Tibial nerve (tissue), 4 donors: ENCODE data around the gene CX3CR1. TPM values are rescaled to one million over a fixed set of nuclear protein-coding genes. Genes with fewer than 3 reads are reported as not detected.
"Not testable (repeated sequence)": the region's sequence is repeated elsewhere in the genome, so short reads cannot be mapped to it uniquely, and the experiment has no call there.

ENCODE experiments used
- DNase-seq, 2 donors: peaks; one replicate each; pipeline ENCODE4 v3.0.0-alpha.2; 2019; ENCODE audit warnings: low spot score in 2 of 2
- H3K27ac ChIP-seq, 4 donors: fragments of 200-600 bp; sonication (generic) in 3 of 4; one replicate each; pipeline ENCODE4 v1.5.1; 2017 to 2019; ENCODE audit warnings: mild to moderate bottlenecking in 1 of 4
- H3K27me3 ChIP-seq, 2 donors: fragments of 200-600 bp; sonication (generic) in 1 of 2; one replicate each; pipeline versions ENCODE4 v1.5.1 to v1.6.0; 2017 to 2019
- H3K36me3 ChIP-seq, 3 donors: fragments of 200-600 bp; sonication (generic); one replicate each; pipeline ENCODE4 v1.5.1; 2018 to 2019
- H3K4me1 ChIP-seq, 4 donors: fragments of 200-600 bp; sonication (generic) in 3 of 4; one replicate each; pipeline ENCODE4 v1.5.1; 2017 to 2019
- H3K4me3 ChIP-seq, 4 donors: fragments of 200-600 bp; sonication (generic) in 3 of 4; one replicate each; pipeline ENCODE4 v1.5.1; 2017 to 2019; ENCODE audit warnings: mild to moderate bottlenecking in 1 of 4, moderate library complexity in 1 of 4
- H3K9me3 ChIP-seq, 4 donors: fragments of 200-600 bp; sonication (generic) in 3 of 4; one replicate each; pipeline ENCODE4 v1.5.1; 2017 to 2019
- CTCF ChIP-seq, 5 experiments: fragments of 200-600 bp in 3 of 5; fragments of 450-650 bp in 2 of 5; sonication (generic) in 3 of 5; IDR thresholded peaks; one replicate each; pipeline ENCODE4 v1.5.1; 2016 to 2019; ENCODE audit warnings: antibody characterized with exemption in 5 of 5, mild to moderate bottlenecking in 3 of 5, moderate library complexity in 2 of 5
- EP300 ChIP-seq, 2 donors: sonication (generic); formaldehyde crosslinking; IDR thresholded peaks; one replicate each; pipeline ENCODE4 v1.6.1; 2017; ENCODE audit warnings: antibody characterized with exemption in 2 of 2, mild to moderate bottlenecking in 1 of 2
- POLR2A ChIP-seq, 2 donors: fragments of 450-650 bp; IDR thresholded peaks; one replicate each; pipeline ENCODE4 v1.6.1; 2017; ENCODE audit warnings: antibody characterized with exemption in 2 of 2, mild to moderate bottlenecking in 2 of 2, moderate library complexity in 2 of 2
- WGBS, 2 donors: methylation state at CpG; one replicate each; pipeline ENCODE4 v1.1.5; 2018; 5-methylcytosine and 5-hydroxymethylcytosine counted together
- total RNA-seq, 4 donors: library from RNA; depleted of rRNA; stranded (reverse); fragments of >200 nt; gene quantifications; one replicate each; pipeline ENCODE4 v1.1.0, GENCODE V29; 2016

Gene CX3CR1
- total RNA-seq, 4 donors from 2014 or later, result 2.2 to 4.4 (median 3.1) TPM; not detected in 1

DNA sequence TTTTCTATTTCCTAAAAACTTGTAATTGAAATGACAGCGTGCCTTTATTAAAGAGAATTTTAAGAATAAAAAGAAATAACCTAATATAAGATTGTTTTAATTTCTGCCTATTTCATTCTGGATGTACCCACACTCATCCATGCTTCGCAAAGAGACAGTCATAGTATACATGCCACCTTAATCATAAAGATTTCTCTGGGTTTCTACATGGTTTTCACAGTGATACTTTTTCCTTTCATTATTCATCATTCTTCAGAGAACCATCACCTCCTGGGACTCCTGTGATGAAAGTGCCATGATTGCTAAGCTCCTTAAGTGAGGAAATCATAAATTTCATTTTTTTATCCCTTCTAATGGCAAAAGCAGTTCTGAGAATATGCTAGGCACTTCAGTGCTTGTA, 45.4 kb upstream of the CX3CR1 start:
- Histone ChIP-seq H3K36me3 (no peaks in the 10 kb centered on the region), H3K9me3 (peaks cover 0 to 6% (median 0%) of the 10 kb centered on the region in 4 donors), H3K27ac (no peak overlapping the region), H3K4me1 (no peaks in the 10 kb centered on the region), H3K27me3 (no peaks in the 10 kb centered on the region), H3K4me3 (no peak overlapping the region)
- DNase-seq, result no peak
- TF ChIP-seq EP300 (IDR thresholded peaks at IDR 0.05), result no peak
- no peak for TF ChIP-seq POLR2A (IDR thresholded peaks at IDR 0.05)
- TF ChIP-seq CTCF (IDR thresholded peaks at IDR 0.05), result no peak
- 72 to 89% methylated on average over 2 of the region's 2 CpGs for WGBS, 2 donors

GRCh38 chr3:39323494-39323893, 43.7 kb upstream of the CX3CR1 start:
- no peaks in the 10 kb centered on the region for H3K27me3 ChIP-seq
- TF ChIP-seq EP300 (IDR thresholded peaks at IDR 0.05), result no peak
- TF ChIP-seq CTCF (IDR thresholded peaks at IDR 0.05), result no peak
- TF ChIP-seq POLR2A (IDR thresholded peaks at IDR 0.05), result no peak
- no peaks in the 10 kb centered on the region for H3K36me3 ChIP-seq
- WGBS, 2 donors, result 77 to 83% methylated on average over 2 of the region's 2 CpGs
- no peaks in the 10 kb centered on the region for H3K4me1 ChIP-seq
- no peak overlapping the region for H3K27ac ChIP-seq
- H3K4me3 ChIP-seq, result no peak overlapping the region
- H3K9me3 ChIP-seq, result peaks cover 0 to 7% (median 0%) of the 10 kb centered on the region in 4 donors
- DNase-seq, result no peak

GRCh38 chr3:39322936-39323335, 43.1 kb upstream of the CX3CR1 start:
- Histone ChIP-seq H3K36me3 (no peaks in the 10 kb centered on the region), H3K4me3 (no peak overlapping the region), H3K27me3 (no peaks in the 10 kb centered on the region), H3K27ac (no peak overlapping the region), H3K9me3 (peaks cover 0 to 7% (median 0%) of the 10 kb centered on the region in 4 donors), H3K4me1 (no peaks in the 10 kb centered on the region)
- DNase-seq, result no peak
- TF ChIP-seq EP300 (IDR thresholded peaks at IDR 0.05), result no peak
- no peak for TF ChIP-seq POLR2A (IDR thresholded peaks at IDR 0.05)
- TF ChIP-seq CTCF (IDR thresholded peaks at IDR 0.05), result no peak

DNA sequence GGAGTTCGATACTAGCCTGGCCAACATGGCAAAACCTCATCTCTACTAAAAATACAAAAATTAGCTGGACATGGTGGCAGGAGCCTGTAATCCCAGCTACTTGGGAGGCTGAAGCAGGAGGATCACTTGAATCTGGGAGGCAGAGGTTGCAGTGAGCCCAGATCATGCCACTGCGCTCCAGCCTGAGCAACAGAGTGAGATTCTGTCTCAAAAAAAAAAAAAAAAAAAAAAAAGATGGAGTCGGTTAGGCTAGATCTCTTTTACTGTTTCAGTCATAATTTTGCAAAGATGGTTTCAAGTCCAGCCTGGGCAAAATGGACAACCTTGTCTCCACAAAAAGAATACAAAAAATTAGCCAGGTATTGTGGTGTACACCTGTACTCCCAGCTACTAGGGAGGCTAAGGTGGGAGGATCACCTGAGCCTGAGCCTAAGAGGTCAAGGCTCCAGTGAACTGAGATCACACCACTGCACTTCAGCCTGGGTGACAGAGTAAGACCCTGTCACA, 42.4 kb upstream of the CX3CR1 start:
- WGBS, 2 donors, result 56 to 61% methylated on average over 3 of the region's 3 CpGs

GRCh38 chr3:39321574-39321983, 41.7 kb upstream of the CX3CR1 start:
- not testable (repeated sequence) for DNase-seq, H3K27ac ChIP-seq, H3K27me3 ChIP-seq, H3K4me3 ChIP-seq, H3K9me3 ChIP-seq, H3K4me1 ChIP-seq, H3K36me3 ChIP-seq
- 88 to 95% methylated on average over 2 of the region's 2 CpGs for WGBS, 2 donors

More for the DNA sequence above, 42.4 kb upstream of the CX3CR1 start:
- not testable (repeated sequence) for H3K4me1 ChIP-seq, DNase-seq, H3K36me3 ChIP-seq, H3K9me3 ChIP-seq, H3K4me3 ChIP-seq, H3K27me3 ChIP-seq, H3K27ac ChIP-seq

GRCh38 chr3:39319249-39319648, 39.4 kb upstream of the CX3CR1 start:
- TF ChIP-seq POLR2A (IDR thresholded peaks at IDR 0.05) (no peak), CTCF (IDR thresholded peaks at IDR 0.05) (no peak), EP300 (IDR thresholded peaks at IDR 0.05) (no peak)
- Histone ChIP-seq H3K27ac (no peak overlapping the region), H3K4me1 (no peaks in the 10 kb centered on the region), H3K36me3 (no peaks in the 10 kb centered on the region), H3K4me3 (no peak overlapping the region), H3K9me3 (peaks cover 0 to 19% (median 0%) of the 10 kb centered on the region in 4 donors), H3K27me3 (no peaks in the 10 kb centered on the region)
- DNase-seq, result no peak
